GM19035 (cell line): ENCODE results near the gene CMTM3.
"Not testable (repeated sequence)": the region's sequence is repeated elsewhere in the genome, so short reads cannot be mapped to it uniquely, and the experiment has no call there.

Experiments used
- ATAC-seq: cut with Tn5 transposase; IDR thresholded peaks from one replicate; pipeline ENCODE4 v1.9.1; 2021; ENCODE audit not compliant: unreplicated experiment

Gene CMTM3, protein sequence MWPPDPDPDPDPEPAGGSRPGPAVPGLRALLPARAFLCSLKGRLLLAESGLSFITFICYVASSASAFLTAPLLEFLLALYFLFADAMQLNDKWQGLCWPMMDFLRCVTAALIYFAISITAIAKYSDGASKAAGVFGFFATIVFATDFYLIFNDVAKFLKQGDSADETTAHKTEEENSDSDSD

GRCh38 chr16:66604376-66605176, at the start of gene CMTM3:
Gene CMTM3, plus strand, starts transcription at chr16:66604704. Its CDS starts 102 bp downstream, at chr16:66604806.
- ATAC-seq, result no peak

GRCh38 chr16:66560107-66560506, 44.4 kb upstream of the CMTM3 start:
- ATAC-seq, result no peak

DNA sequence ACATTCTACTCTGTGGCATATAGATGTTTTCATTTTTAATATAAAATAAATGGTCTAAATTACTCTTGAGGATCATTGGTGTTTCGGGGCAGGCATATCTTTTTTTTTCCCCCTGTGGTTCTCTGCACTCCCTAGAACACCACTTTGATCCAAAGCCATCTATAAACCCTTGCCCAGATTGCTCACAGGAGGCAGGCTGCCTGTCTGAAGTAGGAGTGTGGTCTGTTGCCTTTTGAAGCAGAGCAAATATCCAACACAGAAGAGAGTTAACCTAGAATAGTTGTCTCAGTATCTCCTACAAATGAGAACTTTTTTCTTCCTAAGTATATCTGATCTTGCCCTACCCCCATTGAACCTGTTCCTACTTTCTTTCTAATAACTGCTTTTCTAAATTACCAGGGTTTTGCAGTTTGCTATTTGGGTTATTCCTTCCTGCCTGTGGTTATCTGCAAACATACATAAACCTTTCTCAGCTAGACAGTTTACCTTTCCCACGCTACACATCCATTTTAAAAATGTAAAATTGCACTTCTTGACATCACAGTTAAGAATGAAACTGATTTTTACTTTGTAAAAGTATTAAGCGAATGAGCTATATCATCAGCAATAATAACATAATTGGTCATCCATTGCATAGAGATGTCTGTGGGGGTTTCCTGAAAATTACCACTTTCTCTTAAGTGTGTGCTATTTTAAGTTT, 43.0 kb upstream of the CMTM3 start:
- ATAC-seq, result no peak

GRCh38 chr16:66562409-66562808, 42.1 kb upstream of the CMTM3 start:
- no peak for ATAC-seq

DNA sequence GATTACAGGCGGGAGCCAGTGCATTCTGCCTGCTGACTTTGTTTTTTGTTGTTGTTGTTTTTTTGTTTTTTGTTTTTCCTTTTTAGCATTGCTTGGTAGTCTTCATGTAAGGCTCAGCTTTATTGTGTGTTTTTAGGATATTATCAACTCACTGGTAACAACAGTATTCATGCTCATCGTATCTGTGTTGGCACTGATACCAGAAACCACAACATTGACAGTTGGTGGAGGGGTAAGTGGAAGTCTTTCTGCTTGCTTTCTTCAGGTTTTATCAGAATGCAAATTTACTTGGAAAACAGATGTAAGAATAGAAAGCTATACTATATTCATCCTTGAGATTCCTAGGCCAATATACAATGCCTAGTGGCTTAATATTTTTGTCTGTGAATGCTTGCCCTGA, 41.5 kb upstream of the CMTM3 start:
- ATAC-seq, result no peak

DNA sequence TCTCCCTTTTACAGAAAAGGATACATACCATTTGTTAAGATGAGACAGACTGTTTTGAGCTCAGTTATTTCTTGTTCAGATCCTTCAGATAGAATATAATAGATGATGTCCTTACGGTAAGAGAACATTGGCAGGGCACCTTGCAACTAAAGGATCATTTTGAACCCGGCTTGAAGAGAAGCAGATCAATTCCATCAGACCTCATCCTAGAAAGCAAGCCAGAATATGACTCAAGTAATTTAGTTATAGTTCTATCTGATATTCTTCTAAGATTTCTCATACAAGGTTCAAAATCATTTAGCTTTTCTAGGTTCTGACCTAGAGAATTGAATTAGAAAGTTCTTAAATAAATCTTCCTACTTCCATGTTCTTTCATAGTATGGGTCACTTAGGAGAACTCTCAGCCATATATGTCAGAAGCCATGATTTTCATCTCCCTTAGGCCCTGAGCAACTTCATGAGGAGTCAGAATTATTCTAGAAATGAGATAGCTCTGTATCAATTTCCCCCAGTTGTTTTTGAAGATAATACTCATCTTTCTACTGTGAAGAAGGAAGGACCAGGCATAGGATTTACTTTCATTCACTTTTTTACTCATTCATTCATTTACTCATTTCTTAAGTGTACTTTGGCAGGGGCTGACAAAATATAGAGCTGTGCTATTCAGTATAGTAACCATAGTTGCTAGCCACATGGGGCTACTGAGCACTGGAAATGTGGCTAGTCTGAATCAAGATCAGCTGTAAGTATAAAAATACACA, 40.8 kb upstream of the CMTM3 start:
- no peak for ATAC-seq

GRCh38 chr16:66566051-66566901, 38.2 kb upstream of the CMTM3 start, which contains the start of gene CMTM1:
Gene CMTM1, plus strand, starts transcription at chr16:66566439. Its CDS starts 75 bp downstream, at chr16:66566514.
- no peak for ATAC-seq

DNA sequence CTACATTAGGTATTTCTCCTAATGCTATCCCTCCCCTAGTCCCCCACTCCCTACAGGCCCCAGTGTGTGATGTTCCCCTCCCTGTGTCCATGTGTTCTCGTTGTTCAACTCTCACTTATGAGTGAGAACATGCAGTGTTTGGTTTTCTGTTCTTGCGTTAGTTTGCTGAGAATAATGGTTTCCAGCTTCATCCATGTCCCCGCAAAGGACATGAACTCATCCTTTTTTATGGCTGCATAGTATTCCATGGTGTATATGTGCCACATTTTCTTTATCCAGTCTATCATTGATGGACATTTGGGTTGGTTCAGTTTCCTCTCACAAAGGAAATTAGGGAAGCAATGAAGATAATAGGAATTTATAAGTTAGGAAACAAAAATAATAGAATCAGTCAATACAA, 37.2 kb upstream of the CMTM3 start:
- ATAC-seq, result not testable (repeated sequence)

DNA sequence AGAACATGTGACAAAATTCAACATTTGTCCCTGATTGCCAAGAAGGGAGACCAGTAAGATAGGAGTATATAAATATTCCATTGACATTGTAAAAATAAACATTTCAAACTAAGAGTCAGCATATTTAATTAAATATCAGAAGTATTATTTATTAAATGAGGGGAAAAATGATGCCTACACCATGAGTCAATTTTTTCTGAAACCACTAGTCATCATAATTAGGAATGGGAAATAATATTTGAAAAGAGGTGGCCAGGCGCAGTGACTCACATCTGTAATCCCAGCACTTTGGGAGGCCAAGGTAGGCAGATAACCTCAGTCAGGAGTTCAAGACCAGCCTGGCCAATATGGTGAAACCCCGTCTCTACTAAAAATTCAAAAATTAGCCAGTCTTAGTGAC, 36.1 kb upstream of the CMTM3 start:
- ATAC-seq, result no peak

- no peak for ATAC-seq
Observed at GRCh38 chr16:66569131-66569530, 35.4 kb upstream of the CMTM3 start.

DNA sequence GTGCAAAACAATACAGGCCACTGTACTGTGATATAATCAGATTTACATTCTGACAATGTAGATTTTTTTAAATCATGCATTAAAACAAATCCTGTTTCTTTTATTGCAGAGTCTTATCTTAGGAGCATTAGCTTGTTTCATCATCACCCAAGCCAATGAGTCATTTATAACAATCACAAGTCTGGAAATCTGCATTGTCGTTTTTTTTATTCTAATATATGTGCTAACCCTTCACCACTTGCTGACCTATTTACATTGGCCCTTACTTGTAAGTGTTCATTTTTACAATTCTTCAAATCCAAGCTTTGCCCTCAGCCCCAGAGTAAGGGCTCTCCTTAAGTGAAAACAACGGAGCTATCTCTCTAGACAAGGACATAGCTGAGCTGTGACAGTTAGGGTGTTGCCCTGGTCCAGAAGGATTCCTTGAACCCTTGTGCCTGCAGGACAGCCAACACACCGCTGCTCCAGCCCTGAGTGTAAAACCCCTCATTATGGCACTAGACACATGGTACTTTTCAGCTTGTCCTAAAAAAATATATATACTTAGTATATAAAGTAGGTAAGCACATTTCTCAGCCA, 34.6 kb upstream of the CMTM3 start:
- ATAC-seq, result no peak

GRCh38 chr16:66572356-66572755, 32.1 kb upstream of the CMTM3 start:
- ATAC-seq, result no peak

DNA sequence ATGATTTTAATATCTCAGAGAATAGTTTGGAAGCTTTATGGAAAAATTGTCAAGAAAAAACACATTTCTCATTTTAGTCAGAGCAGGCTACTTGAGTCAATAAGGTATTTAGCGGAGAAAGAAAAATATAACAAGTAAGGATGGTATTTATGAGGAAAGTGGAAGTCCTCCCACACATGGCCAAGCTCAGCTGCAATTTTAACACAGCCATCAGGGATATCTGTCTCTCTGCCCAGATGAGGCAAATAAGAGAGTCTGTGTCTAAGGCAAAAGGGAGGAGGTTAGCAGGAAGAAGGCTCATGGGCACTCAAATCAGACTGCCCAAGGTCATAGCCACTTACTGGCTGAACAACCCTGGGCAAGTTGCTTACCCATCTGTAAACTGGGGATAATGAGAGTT, 30.4 kb upstream of the CMTM3 start:
- no peak for ATAC-seq

DNA sequence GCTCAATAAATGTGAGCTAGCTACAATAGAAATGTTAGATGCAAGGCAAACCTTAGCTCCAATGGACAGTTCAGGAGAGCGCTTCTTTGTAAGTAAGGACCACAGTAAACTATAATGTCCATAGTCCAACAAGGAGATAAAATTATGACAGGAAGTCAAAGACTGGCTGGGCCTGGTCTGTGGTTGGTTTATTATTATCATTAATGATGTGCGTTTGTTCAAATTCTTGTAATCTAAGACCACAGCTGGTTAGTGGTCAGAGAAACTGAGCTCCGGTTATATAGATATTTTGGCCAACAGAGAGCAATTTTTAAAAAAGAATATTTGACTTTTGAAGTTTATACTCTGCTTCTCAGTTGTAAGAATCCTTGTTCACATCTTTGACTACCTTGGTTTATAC, 30.0 kb upstream of the CMTM3 start:
- ATAC-seq, result no peak

GRCh38 chr16:66575060-66575459, 29.4 kb upstream of the CMTM3 start:
- ATAC-seq, result no peak

GRCh38 chr16:66576296-66576695, 28.2 kb upstream of the CMTM3 start:
- no peak for ATAC-seq

GRCh38 chr16:66578651-66579531, 25.6 kb upstream of the CMTM3 start, which contains the start of gene CMTM2:
Gene CMTM2, plus strand, starts transcription at chr16:66579463. Its CDS starts 145 bp downstream, at chr16:66579608.
- ATAC-seq, result no peak

DNA sequence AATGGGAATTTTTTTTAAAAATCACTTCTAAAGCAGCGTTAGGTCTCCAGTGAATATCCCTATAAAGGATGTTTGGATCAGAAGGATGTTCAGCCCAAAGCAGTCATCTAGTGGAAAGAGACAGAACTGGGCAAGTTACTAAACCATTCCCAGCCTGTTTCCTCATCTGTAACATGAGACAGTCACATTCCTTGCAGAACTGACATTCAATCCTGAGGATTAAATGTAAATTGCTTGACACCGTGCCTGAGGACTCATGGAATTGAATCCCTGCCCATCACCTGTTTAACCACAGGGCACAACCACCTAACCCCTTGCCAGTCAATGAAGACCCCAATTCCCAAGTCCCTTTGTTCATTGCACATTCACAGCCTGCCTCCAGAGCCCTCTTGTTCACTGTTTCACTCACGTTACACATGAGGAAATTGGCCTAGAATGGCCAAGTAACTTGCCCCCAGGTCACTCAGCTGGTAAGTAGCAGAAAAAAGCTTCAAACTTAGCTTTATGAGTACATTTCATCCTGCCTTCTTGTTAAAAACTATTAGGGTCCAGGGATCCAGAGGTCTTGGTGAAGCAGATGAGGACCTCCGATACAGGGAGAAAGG, 23.8 kb upstream of the CMTM3 start:
- ATAC-seq, result no peak
